ENCODE results near the gene MARCO.

The MARCO gene

GRCh38 chr2:119040730-119041129 lies 98.7 kb downstream of the MARCO start:
- DNase-seq (ENCODE audit: low read depth) = no peak
